Activated T-helper 9 cell treated with anti-CD3 and anti-CD28 coated beads, Interleukin-2, amount 50 U/mL, for 16 hours (primary cell): ENCODE results near the gene KLHDC8B.
"Not testable (repeated sequence)": the region's sequence is repeated elsewhere in the genome, so short reads cannot be mapped to it uniquely, and the experiment has no call there.

Experiments
- DNase-seq: peaks from one replicate; pipeline ENCODE4 v3.0.0-alpha.2; 2020; ENCODE audit warnings: low read depth

Gene KLHDC8B

DNA sequence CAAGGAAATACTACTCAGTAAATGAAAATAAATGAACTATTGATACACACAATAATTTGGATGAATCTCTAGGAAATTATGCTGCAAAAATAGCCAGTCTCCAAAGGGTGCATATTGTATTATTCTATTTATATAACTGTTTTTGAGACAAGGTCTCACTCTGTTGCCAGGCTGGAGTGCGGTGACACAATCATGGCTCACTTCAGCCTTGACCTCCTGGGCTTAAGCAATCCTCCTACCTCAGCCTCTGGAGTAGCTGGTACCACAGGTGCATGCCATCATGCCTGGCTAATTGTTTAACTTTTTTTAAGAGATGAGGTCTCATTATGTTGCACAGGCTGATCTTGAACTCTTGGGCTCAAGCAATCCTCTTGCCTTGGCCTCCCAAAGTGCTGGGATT, 12.5 kb downstream of the KLHDC8B start:
- DNase-seq, result no peak

- DNase-seq, result no peak
Observed at GRCh38 chr3:49191741-49192140, 20.3 kb downstream of the KLHDC8B start.

DNA sequence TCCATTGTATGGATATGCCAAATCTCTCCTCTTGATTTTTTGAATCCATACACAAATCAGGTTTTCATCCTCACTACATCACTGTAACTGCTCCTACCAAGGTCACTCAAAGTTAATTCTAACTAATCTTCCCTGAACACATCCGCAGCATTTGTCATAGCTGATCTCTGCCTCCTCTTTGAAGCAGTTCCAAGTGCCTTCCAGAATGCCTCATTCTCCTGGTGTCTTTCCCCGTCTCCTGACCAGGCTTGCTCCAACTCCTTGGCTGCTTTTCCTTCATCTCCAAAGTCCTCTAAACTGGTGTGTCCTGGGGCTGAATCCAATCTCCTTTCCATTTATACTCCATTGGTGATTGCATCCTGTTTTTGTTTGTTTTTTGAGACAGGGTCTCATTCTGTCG, 26.8 kb downstream of the KLHDC8B start:
- DNase-seq, result no peak

GRCh38 chr3:49198611-49199230, 27.3 kb downstream of the KLHDC8B start:
- DNase-seq, result no peak

- DNase-seq, result no peak
Observed at GRCh38 chr3:49199239-49199899, 28.0 kb downstream of the KLHDC8B start.

DNA sequence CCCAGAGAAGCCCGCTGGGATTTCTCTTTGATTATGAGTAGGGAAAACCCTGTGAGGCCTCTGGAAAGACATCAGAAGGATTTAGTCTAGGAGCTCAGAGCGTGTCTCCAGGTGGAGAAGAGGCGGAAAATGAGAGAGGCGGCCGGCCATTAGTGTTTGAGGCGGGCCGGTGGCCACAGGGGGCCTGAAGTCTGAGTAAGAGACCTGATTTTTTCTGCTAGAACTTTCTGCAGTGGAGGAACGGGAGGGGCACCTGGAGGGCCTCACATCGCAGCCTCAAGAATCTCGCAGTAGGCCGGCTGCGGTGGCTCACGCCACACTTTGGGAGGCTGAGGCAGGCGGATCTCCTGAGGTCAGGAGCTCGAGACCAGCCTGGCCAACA, 28.5 kb downstream of the KLHDC8B start:
- no peak for DNase-seq

- DNase-seq, result no peak
Observed at GRCh38 chr3:49213541-49213943, 42.1 kb downstream of the KLHDC8B start.

- DNase-seq, result no peak
Observed at GRCh38 chr3:49213998-49214397, 42.6 kb downstream of the KLHDC8B start.

- DNase-seq, result not testable (repeated sequence)
Observed at GRCh38 chr3:49216687-49217086, 45.3 kb downstream of the KLHDC8B start.

- DNase-seq, result not testable (repeated sequence)
Observed at GRCh38 chr3:49217108-49217507, 45.7 kb downstream of the KLHDC8B start.

DNA sequence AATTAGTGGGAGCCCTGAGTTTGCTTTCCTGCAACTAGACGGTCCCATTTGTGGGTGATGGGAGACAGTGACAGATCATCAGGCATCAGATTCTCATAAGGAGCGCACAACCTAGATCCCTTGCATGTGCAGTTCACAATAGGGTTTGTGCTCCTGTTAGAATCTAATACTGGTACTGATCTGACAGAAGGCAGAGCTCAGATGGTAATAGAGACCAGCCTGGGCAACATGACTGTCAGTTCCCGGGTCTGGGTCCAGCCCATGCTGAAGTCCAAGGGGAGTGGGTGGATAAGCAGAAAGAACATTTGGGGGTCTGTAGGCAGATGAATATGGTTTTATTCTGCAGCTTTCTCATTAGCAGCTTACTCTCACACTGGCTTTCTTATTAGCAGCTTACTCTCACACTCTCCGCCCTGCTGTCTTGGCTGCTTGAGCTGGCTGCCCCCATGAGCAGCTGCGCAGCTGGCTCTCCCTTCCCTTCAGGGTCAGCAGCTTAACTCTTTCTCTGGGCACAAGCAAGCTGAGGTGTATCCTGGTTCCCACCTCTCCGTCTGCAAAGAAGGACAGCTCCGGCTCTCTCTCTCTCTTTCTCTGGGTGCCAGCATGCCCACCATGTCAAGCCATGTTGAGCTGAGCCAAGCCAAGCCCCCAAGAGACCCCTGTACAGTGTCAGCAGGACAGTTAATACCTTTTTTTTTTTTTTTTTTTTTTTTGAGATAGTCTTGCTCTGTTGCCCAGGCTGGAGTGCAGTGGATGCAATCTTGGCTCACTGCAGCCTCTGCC, 46.5 kb downstream of the KLHDC8B start:
- DNase-seq, result no peak

GRCh38 chr3:49218471-49218989, 47.1 kb downstream of the KLHDC8B start:
- not testable (repeated sequence) for DNase-seq

DNA sequence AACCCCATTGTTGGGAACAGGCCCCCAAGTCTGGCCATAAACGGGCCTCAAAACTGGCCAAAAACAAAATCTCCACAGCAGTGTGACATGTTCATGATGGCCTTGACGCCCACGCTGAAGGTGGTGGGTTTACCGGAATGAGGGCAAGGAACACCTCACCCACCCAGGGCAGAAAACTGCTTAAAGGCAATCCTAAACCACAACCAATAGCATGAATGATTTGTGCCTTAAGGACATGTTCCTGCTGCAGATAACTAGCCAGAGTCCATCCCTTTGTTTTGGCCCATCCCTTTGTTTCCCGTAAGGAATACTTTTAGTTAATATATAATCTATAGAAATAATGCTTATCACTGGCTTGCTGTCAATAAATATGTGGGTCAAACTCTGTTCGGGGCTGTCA, 47.7 kb downstream of the KLHDC8B start:
- DNase-seq, result no peak

DNA sequence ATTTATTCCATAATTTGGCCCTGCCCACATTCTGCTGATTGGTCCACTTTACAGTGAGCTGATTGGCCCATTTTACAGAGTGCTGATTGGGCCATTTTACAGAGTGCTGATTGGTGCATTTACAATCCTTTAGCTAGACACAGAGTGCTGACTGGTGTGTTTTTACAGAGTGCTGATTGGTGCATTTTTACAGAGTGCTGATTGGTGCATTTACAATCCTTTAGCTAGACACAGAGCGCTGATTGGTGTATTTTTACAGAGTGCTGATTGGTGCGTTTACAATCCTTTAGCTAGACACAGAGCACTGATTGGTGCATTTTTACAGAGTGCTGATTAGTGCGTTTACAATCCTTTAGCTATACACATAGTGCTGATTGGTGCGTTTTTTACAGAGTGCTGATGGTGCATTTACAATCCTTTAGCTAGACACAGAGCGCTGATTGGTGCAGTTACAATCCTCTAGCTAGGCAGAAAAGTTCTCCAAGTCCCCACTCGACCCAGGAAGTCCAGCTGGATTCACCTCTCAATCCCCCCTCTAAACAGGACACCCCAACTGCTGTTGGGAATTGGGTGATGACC, 49.7 kb downstream of the KLHDC8B start:
- DNase-seq, result not testable (repeated sequence)

DNA sequence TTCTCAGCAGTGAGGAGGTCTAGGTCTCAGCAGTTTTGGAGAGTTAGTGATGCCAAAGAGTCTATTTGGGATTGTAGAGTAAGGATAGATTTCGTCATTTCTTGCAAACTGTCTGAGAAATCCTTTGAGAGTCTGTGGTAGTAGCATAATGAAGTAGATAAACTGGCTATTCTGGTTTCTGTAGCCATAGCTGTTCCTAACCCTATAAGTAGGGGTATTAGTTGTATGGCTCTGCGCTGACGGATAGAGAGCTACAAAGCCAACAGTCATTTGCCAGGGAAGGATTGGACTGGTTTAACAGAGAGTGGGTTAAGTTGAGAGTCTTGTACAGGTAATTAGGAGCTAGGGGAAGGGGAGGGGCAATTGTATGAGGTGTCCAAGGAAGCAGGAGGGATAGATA, 50.6 kb downstream of the KLHDC8B start:
- DNase-seq, result no peak
